NCI-H1105 (cell line): Measurements from ENCODE around the gene PLCB3.

Experiments
- DNase-seq: peaks from one replicate; lab custom pipeline; 2025; lab: John Stamatoyannopoulos, UW

Gene PLCB3

GRCh38 chr11:64222651-64223000, 28.7 kb upstream of the PLCB3 start:
- DNase-seq = no peak

GRCh38 chr11:64223001-64223651, 28.2 kb upstream of the PLCB3 start:
- DNase-seq = no peak

- DNase-seq = no peak
These were observed 27.0 kb upstream of the PLCB3 start for GRCh38 chr11:64224151-64224890.

DNA sequence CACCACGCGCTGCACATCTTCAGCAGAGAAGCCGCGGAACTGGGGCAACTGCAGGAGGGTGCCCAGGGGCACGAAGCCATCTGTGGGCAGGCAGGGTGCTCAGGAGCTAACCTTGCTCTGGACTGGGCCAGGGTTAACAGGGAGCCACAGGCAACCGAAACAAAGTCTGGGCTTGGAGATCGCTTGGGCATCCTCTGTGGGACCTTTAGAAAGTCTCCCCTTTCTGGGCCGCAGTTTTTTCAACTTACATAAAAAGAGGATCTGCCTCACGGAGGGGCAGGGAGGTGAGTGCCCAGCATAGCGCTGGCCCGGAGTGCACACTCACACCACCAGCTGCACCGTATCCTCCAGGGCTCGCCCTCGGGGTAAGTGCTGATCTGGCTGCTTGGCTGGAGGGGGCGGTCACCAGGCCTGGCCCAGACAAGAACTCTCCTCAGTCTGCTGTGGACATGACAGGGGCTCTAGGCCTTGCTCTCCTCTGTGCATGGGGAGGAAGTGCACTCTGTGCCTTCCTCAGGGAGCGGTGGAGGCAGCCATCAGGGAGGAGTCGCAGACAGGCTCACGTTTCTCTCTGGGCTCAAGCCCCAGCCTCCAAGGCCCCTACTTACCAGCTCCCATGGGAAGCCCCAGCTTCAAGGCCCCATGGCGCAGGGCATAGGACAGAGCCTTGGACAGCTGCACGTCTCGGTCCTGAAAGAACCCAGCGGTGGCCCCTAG, 26.3 kb upstream of the PLCB3 start:
- no peak for DNase-seq

GRCh38 chr11:64225608-64226506, 25.5 kb upstream of the PLCB3 start, which contains the start of the genes NUDT22 and TRPT1:
Gene NUDT22 (plus strand): TSS chr11:64226274. CDS start chr11:64226653, 379 bp downstream.
Gene TRPT1 (minus strand): TSS chr11:64226186. CDS start chr11:64225860, 326 bp downstream.
- peak; percentile 81 for DNase-seq

DNA sequence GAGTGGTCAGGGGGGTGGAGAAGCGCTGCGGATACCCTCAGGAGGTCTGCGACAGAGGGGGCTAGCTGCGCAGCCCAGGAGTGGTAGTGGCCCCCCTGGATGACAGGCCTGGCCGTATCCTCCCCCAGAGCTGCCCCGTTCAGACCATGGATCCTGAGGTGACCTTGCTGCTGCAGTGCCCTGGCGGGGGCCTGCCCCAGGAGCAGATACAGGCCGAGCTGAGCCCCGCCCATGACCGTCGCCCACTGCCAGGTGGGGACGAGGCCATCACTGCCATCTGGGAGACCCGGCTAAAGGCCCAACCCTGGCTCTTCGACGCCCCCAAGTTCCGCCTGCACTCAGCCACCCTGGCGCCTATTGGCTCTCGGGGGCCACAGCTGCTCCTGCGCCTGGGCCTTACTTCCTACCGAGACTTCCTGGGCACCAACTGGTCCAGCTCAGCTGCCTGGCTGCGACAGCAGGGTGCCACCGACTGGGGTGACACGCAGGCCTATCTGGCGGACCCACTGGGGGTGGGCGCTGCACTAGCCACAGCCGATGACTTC, 24.8 kb upstream of the PLCB3 start:
- DNase-seq = peak; percentile 82

GRCh38 chr11:64227405-64227956, 23.8 kb upstream of the PLCB3 start:
- DNase-seq = no peak

DNA sequence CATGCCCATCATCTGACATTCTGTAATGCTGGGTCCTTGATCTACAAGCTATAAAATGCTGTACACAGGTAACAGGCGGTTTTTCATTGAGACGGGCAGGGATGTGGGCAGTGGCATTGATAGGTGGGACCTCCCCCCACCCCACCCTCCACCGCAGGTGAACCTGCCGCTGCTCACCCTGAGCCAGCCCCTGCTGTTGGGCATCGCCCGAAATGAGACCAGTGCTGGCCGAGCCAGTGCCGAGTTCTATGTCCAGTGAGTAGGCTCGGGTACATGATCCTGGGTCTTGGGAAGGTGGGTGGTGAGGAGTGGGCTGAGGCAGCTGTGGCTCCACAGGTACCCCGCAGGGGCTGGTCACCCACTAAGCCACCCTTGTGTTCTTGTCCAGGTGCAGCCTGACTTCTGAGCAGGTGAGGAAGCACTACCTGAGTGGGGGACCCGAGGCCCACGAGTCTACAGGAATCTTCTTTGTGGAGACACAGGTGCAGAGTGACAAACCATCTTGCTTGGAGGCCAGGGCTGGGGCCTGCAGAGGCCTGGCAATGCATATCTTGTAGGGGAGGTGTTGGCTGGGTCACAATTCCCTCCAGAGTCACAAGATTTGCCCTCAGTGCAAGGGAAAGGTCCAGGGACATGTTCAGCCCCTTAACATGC, 22.1 kb upstream of the PLCB3 start:
- DNase-seq = no peak

DNA sequence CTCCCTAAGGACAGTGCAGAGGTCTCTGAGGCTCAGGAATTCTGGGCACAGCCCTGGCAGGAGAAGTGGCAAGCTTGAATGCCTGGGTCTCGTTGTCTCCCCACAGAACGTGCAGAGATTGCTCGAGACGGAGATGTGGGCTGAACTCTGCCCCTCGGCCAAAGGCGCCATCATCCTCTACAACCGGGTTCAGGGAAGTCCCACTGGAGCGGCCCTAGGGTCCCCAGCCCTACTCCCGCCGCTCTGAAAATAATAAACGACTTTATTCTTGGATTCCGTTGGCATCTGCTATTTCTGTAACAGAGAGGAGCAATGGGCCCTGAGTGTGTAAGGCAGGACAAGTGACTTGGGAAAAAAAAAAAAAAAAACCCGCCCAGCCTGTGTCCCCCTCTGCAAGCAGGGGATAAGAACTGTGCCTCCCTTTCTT, 21.6 kb upstream of the PLCB3 start:
- DNase-seq = no peak

GRCh38 chr11:64230171-64230984, 21.0 kb upstream of the PLCB3 start, which contains the start of gene DNAJC4:
Gene DNAJC4 (plus strand): TSS chr11:64230548. CDS start chr11:64230855, 307 bp downstream.
- peak; percentile 96 for DNase-seq

GRCh38 chr11:64230985-64231365, 20.4 kb upstream of the PLCB3 start:
- no peak for DNase-seq

DNA sequence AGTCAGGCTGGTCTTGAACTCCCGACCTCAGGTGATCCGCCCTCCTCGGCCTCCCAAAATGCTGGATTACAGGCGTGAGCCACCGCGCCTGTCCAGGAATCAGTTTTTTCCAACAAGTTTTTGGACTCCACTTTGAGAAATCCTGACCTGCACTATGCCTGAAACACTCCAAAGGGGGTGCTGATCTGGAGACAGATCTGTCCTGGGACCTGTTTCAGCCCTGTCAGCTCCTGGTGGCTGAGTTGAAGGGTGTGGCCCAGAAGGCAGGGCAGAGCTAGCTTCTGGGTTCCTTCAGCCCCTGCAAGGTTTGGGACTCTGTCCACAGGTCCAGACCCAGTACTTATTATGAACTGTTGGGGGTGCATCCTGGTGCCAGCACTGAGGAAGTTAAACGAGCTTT, 19.8 kb upstream of the PLCB3 start:
- DNase-seq = no peak

- no peak for DNase-seq
These were observed 19.0 kb upstream of the PLCB3 start for GRCh38 chr11:64232182-64232966.

- no peak for DNase-seq
These were observed 18.4 kb upstream of the PLCB3 start for GRCh38 chr11:64232967-64233315.

DNA sequence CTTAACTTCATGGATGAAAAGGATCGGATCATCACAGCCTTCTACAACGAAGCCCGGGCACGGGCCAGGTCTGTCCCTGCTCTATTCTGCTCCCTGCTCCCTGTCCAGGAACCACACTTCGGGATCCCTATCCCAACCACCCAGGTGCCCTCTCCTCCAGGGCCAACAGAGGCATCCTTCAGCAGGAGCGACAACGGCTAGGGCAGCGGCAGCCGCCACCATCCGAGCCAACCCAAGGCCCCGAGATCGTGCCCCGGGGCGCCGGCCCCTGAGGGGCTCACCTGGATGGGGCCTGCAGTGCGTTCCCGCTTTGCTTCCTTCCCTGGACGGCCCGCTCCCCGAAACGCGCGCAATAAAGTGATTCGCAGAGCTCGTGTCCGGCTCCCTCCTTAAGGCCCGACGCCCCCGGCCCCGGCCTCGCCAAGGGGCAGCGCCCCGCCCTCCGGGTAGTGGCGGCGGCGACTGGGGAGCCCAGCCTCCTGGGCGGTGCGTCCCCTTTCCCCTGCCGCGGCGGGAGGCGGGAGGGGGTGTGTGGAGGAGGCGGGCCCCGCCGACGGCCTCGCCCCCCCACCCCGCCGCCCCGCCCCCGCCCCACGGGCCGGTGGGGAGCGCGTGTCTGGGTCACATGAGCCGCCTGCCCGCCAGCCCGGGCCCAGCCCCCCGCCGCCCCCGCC, 17.3 kb upstream of the PLCB3 start, which contains the start of gene VEGFB:
VEGFB (plus strand) TSS at position 672 of the 674 bp plus-strand sequence. CDS start 250 bp downstream, outside the sequence.
- peak; percentile 52 for DNase-seq

GRCh38 chr11:64234647-64235379, 16.5 kb upstream of the PLCB3 start:
- DNase-seq = peak; percentile 37

GRCh38 chr11:64235437-64236161, 15.7 kb upstream of the PLCB3 start:
- no peak for DNase-seq
